ENCODE measurements around the gene CATSPERD. TPM values are rescaled to one million over a fixed set of nuclear protein-coding genes. Genes with fewer than 3 reads are reported as not detected.

CATSPERD gene
- total RNA-seq, 1 experiment from 2014 or later = 0.50 TPM

DNA sequence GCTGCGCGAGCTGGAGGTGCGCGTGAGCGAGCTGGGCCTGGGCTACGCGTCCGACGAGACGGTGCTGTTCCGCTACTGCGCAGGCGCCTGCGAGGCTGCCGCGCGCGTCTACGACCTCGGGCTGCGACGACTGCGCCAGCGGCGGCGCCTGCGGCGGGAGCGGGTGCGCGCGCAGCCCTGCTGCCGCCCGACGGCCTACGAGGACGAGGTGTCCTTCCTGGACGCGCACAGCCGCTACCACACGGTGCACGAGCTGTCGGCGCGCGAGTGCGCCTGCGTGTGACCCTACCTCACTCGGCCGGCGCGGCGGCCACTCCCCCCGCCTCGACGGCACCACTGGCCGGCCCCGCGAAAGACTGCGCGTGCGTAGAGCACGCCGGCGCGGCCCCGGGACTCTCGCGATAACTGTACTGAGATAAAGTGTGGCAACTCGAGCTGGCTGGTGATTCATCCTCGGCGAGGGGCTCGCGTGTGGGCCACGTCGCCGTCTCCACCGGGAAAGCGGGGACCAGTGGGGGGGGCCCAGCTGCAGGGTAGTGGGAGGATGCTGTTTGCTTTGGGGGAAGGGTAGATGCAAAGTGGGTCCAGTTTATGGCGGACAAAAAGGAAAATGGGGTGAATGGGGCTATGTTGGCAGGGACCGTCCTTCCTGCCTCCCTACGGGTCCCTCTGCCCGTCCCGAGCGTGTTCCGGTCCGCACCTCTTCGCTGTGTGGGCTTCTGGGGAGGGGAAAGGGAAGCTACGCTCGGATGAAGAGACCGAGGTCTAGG, 107.6 kb downstream of the CATSPERD start (continued):
- TF ChIP-seq, protein P1, sequence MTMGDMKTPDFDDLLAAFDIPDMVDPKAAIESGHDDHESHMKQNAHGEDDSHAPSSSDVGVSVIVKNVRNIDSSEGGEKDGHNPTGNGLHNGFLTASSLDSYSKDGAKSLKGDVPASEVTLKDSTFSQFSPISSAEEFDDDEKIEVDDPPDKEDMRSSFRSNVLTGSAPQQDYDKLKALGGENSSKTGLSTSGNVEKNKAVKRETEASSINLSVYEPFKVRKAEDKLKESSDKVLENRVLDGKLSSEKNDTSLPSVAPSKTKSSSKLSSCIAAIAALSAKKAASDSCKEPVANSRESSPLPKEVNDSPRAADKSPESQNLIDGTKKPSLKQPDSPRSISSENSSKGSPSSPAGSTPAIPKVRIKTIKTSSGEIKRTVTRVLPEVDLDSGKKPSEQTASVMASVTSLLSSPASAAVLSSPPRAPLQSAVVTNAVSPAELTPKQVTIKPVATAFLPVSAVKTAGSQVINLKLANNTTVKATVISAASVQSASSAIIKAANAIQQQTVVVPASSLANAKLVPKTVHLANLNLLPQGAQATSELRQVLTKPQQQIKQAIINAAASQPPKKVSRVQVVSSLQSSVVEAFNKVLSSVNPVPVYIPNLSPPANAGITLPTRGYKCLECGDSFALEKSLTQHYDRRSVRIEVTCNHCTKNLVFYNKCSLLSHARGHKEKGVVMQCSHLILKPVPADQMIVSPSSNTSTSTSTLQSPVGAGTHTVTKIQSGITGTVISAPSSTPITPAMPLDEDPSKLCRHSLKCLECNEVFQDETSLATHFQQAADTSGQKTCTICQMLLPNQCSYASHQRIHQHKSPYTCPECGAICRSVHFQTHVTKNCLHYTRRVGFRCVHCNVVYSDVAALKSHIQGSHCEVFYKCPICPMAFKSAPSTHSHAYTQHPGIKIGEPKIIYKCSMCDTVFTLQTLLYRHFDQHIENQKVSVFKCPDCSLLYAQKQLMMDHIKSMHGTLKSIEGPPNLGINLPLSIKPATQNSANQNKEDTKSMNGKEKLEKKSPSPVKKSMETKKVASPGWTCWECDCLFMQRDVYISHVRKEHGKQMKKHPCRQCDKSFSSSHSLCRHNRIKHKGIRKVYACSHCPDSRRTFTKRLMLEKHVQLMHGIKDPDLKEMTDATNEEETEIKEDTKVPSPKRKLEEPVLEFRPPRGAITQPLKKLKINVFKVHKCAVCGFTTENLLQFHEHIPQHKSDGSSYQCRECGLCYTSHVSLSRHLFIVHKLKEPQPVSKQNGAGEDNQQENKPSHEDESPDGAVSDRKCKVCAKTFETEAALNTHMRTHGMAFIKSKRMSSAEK (CRISPR knock-in tag; IDR thresholded peaks at IDR 0.05; ENCODE audit: borderline replicate concordance) = no peak
- TF ChIP-seq, protein P2, sequence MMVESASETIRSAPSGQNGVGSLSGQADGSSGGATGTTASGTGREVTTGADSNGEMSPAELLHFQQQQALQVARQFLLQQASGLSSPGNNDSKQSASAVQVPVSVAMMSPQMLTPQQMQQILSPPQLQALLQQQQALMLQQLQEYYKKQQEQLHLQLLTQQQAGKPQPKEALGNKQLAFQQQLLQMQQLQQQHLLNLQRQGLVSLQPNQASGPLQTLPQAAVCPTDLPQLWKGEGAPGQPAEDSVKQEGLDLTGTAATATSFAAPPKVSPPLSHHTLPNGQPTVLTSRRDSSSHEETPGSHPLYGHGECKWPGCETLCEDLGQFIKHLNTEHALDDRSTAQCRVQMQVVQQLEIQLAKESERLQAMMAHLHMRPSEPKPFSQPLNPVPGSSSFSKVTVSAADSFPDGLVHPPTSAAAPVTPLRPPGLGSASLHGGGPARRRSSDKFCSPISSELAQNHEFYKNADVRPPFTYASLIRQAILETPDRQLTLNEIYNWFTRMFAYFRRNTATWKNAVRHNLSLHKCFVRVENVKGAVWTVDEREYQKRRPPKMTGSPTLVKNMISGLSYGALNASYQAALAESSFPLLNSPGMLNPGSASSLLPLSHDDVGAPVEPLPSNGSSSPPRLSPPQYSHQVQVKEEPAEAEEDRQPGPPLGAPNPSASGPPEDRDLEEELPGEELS (CRISPR knock-in tag; IDR thresholded peaks at IDR 0.05) = peak; percentile 69; the same call in 1 of the 2 replicates
- TF ChIP-seq FOXP1 (CRISPR knock-in tag; IDR thresholded peaks at IDR 0.05; ENCODE audit: borderline replicate concordance) (peak; percentile 72), TEAD1 (CRISPR knock-in tag; IDR thresholded peaks at IDR 0.05) (0 out of 2 replicates have a peak, but pooled peaks have one; percentile 41), SP1 (CRISPR knock-in tag; conservative IDR thresholded peaks at IDR 0.05) (peak; percentile 78), NR2C2 (CRISPR knock-in tag; IDR thresholded peaks at IDR 0.05) (no peak), NFE2L1 (CRISPR knock-in tag; IDR thresholded peaks at IDR 0.05) (peak; percentile 75), SMAD4 (CRISPR knock-in tag; IDR thresholded peaks at IDR 0.05) (no peak; the same call in 1 of the 2 replicates), RORB (CRISPR knock-in tag; IDR thresholded peaks at IDR 0.05) (no peak), IRF2 (CRISPR knock-in tag; IDR thresholded peaks at IDR 0.05; ENCODE audit: borderline replicate concordance, low read depth) (no peak), ETV6 (CRISPR knock-in tag; IDR thresholded peaks at IDR 0.05) (no peak; the same call in 1 of the 2 replicates), ATF1 (CRISPR knock-in tag; IDR thresholded peaks at IDR 0.05) (0 out of 2 replicates have a peak, but pooled peaks have one; percentile 30), MXD4 (CRISPR knock-in tag; IDR thresholded peaks at IDR 0.05; ENCODE audit: borderline replicate concordance) (no peak), ZNF121 (CRISPR knock-in tag; IDR thresholded peaks at IDR 0.05) (peak; percentile 97), ZNF671 (CRISPR knock-in tag; IDR thresholded peaks at IDR 0.05) (no peak)
- TF ChIP-seq, protein P3, sequence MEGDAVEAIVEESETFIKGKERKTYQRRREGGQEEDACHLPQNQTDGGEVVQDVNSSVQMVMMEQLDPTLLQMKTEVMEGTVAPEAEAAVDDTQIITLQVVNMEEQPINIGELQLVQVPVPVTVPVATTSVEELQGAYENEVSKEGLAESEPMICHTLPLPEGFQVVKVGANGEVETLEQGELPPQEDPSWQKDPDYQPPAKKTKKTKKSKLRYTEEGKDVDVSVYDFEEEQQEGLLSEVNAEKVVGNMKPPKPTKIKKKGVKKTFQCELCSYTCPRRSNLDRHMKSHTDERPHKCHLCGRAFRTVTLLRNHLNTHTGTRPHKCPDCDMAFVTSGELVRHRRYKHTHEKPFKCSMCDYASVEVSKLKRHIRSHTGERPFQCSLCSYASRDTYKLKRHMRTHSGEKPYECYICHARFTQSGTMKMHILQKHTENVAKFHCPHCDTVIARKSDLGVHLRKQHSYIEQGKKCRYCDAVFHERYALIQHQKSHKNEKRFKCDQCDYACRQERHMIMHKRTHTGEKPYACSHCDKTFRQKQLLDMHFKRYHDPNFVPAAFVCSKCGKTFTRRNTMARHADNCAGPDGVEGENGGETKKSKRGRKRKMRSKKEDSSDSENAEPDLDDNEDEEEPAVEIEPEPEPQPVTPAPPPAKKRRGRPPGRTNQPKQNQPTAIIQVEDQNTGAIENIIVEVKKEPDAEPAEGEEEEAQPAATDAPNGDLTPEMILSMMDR (IDR thresholded peaks at IDR 0.05) = no peak
- TF ChIP-seq, protein P4, sequence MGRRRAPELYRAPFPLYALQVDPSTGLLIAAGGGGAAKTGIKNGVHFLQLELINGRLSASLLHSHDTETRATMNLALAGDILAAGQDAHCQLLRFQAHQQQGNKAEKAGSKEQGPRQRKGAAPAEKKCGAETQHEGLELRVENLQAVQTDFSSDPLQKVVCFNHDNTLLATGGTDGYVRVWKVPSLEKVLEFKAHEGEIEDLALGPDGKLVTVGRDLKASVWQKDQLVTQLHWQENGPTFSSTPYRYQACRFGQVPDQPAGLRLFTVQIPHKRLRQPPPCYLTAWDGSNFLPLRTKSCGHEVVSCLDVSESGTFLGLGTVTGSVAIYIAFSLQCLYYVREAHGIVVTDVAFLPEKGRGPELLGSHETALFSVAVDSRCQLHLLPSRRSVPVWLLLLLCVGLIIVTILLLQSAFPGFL (CRISPR knock-in tag; IDR thresholded peaks at IDR 0.05; ENCODE audit: borderline replicate concordance) = no peak
- TF ChIP-seq, protein P5, sequence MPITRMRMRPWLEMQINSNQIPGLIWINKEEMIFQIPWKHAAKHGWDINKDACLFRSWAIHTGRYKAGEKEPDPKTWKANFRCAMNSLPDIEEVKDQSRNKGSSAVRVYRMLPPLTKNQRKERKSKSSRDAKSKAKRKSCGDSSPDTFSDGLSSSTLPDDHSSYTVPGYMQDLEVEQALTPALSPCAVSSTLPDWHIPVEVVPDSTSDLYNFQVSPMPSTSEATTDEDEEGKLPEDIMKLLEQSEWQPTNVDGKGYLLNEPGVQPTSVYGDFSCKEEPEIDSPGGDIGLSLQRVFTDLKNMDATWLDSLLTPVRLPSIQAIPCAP (CRISPR knock-in tag; IDR thresholded peaks at IDR 0.05) = no peak
- TF ChIP-seq, protein P6, sequence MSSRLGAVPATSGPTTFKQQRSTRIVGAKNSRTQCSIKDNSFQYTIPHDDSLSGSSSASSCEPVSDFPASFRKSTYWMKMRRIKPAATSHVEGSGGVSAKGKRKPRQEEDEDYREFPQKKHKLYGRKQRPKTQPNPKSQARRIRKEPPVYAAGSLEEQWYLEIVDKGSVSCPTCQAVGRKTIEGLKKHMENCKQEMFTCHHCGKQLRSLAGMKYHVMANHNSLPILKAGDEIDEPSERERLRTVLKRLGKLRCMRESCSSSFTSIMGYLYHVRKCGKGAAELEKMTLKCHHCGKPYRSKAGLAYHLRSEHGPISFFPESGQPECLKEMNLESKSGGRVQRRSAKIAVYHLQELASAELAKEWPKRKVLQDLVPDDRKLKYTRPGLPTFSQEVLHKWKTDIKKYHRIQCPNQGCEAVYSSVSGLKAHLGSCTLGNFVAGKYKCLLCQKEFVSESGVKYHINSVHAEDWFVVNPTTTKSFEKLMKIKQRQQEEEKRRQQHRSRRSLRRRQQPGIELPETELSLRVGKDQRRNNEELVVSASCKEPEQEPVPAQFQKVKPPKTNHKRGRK (CRISPR knock-in tag; IDR thresholded peaks at IDR 0.05; ENCODE audit: borderline replicate concordance) = no peak
- TF ChIP-seq, protein P7, sequence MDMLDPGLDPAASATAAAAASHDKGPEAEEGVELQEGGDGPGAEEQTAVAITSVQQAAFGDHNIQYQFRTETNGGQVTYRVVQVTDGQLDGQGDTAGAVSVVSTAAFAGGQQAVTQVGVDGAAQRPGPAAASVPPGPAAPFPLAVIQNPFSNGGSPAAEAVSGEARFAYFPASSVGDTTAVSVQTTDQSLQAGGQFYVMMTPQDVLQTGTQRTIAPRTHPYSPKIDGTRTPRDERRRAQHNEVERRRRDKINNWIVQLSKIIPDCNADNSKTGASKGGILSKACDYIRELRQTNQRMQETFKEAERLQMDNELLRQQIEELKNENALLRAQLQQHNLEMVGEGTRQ (CRISPR knock-in tag; IDR thresholded peaks at IDR 0.05) = no peak
- TF ChIP-seq, protein P8, sequence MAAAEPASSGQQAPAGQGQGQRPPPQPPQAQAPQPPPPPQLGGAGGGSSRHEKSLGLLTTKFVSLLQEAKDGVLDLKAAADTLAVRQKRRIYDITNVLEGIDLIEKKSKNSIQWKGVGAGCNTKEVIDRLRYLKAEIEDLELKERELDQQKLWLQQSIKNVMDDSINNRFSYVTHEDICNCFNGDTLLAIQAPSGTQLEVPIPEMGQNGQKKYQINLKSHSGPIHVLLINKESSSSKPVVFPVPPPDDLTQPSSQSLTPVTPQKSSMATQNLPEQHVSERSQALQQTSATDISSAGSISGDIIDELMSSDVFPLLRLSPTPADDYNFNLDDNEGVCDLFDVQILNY (CRISPR knock-in tag; IDR thresholded peaks at IDR 0.05) = peak; percentile 73; the same call in 1 of the 2 replicates
- TF ChIP-seq, protein P9, sequence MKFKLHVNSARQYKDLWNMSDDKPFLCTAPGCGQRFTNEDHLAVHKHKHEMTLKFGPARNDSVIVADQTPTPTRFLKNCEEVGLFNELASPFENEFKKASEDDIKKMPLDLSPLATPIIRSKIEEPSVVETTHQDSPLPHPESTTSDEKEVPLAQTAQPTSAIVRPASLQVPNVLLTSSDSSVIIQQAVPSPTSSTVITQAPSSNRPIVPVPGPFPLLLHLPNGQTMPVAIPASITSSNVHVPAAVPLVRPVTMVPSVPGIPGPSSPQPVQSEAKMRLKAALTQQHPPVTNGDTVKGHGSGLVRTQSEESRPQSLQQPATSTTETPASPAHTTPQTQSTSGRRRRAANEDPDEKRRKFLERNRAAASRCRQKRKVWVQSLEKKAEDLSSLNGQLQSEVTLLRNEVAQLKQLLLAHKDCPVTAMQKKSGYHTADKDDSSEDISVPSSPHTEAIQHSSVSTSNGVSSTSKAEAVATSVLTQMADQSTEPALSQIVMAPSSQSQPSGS (CRISPR knock-in tag; IDR thresholded peaks at IDR 0.05; ENCODE audit: borderline replicate concordance, low read depth) = no peak
